GM18951 (cell line): ENCODE data around the gene C10orf90.

Experiments used
- POLR2A ChIP-seq: IDR thresholded peaks from 4 replicates; pipeline ENCODE4 v1.6.1; 2011; ENCODE audit warnings: mild to moderate bottlenecking; ENCODE audit not compliant: insufficient read length, insufficient read depth; ENCODE audit errors: extremely low read depth
- in situ Hi-C: fragments of 300-500 bp; cut with MboI; formaldehyde crosslinking; loops from one replicate; pipeline ENCODE4 v1.12.0; 2022; ENCODE audit warnings: low sequenced_read_pairs, mixed read lengths, inconsistent platforms; ENCODE audit not compliant: unreplicated experiment

C10orf90 gene

DNA sequence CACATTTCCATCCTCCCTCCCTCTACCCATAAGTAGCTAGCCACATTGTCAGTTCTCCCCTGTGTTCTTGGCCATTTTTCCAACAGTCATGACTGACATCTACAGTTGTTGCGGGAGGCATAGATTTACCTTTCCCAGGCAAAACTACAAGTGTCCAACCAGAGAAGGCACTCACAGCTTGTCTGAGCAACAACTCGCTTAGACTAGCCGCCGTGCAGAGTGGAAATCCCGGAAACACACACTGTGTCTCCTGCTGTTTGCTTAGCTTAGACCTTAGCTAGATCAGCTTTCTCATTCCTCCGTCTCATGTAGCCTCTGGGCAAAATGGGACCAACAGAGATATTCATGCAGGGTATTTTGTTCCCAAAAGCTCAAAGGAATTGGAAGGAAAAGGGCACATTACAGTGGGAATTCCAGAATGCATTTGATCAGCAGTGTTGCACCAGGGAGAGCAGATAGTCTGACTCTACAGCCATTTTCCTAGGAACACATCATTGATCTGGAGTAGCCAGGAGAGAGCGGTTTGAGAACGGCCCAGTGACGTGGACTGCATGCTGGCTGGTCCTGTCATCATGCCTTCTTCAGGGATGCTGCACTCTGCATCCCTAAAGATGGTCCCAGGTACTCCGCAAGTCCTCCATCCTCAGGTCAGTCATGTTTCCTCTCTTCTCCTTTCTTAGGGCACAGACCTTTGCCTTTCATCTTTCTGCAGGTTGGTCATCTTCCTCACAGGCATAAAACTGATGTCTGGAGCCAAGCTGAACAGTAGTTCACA lies 89.4 kb downstream of the C10orf90 start:
- in situ Hi-C loops: no loop called here

DNA sequence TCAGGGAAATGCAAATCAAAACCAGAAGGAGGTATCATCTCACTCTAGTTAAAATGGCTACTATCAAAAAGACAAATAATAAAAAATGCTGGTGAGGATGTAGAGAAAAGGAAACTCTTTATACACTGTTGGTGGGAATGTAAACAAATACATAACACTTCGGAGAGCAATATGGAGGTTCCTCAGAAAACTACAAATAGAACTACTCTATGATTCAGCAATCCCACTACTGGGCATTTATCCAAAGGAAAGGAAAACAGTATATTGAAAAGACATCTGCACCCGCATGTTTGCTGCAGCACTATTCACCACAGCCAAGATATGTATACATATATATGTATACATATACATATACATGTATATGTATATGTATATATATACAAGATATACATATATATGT lies 94.2 kb downstream of the C10orf90 start:
- no peak for TF ChIP-seq POLR2A
- in situ Hi-C loops: no loop called here

More for the DNA sequence above, 89.4 kb downstream of the C10orf90 start:
- TF ChIP-seq POLR2A: no peak

DNA sequence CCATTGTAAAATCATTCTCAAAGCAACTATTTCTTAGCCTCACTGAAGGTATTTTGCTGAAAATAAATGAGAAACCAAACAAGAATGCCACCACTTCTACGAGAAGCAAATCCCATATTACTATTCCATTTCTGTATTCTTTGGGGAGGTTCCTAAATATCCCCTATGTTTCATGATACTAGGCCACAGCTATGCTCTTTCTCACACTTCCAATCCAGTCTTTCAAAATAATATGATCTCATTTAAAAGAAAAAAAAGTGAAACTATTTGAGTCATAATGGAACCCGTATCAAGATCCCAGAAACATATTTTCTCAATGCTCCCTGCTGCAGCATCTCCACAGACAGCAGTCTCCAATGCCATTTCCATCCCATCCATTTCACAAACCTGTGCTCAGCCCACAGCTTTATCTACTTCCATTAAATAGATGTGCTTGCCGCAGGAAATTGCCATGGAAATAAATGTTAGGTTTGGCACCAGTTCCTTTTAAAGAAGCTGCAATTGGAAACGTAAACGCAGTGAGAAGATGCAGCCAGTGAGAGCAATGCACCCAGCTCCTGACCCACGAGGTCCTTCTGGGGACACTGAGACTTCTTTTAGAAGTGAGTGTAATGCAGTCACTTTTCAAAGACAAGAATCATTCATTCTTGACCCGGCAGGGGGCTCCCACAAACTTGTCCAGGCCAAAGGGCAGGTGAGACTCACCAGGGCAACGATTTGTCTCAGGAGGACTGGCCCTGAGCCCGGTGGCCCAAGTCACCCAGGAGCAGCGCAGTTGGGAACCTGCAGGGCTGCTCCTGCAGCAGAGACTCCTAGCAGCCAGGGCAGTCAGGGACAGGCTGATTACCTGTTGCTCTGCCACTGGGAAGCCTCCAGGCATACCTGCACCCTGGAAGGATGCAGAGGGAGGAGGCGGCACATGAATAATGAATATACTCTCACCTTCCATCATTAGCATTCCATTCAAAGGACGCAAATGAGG lies 99.6 kb downstream of the C10orf90 start:
- TF ChIP-seq POLR2A: no peak
- in situ Hi-C loops: no loop called here

DNA sequence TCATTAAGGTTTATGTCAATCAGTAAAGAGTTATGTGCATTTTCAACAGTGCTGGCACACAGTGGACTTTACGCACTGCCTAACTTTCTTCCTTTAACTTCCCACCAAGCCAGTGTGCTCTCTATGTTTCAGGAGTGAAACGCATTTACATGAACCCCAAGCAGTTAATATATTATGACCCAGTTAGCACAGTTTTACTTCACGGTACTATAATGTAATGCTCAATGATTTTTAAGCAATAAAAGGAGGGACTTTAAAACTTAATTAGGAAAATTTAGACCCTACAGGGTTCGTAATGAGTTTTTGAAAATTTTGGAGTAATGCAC lies 100.3 kb downstream of the C10orf90 start:
- in situ Hi-C loops: no loop called here
- no peak for TF ChIP-seq POLR2A

DNA sequence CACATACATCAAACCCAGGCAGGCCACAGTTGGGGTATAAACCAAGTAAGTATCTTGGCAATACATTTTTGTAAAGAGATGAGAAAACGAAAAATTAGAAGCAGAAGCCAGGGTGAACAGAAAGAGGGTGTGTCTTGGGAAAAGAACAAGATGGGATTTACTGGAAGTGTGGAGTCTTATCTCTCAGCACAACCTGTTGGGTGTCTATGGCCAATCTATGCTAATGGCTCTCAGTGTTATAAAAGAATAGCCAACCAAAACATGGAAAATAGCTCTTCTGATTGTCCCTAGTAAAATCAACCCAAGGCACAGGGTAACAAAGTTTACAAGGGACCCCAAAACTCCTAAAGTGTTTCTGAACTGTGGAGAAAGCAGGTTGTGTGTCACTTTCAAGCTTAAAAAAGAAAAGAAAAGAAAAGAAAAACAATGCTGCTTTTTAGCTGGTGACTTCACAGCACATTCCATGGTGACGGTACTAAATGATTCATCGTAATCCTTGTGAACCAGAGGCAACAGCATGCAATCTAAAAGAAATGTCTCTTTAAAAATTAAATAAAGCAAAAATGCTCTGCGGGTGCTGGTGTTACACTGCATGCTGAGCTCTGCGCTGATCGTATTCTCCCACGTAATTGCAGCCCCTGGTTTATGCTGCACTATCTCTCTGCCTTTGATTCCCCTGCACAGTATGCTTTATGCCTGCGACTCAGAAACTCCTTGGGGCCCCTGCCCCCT lies 100.8 kb downstream of the C10orf90 start:
- no peak for TF ChIP-seq POLR2A
- in situ Hi-C loops: no loop called here

DNA sequence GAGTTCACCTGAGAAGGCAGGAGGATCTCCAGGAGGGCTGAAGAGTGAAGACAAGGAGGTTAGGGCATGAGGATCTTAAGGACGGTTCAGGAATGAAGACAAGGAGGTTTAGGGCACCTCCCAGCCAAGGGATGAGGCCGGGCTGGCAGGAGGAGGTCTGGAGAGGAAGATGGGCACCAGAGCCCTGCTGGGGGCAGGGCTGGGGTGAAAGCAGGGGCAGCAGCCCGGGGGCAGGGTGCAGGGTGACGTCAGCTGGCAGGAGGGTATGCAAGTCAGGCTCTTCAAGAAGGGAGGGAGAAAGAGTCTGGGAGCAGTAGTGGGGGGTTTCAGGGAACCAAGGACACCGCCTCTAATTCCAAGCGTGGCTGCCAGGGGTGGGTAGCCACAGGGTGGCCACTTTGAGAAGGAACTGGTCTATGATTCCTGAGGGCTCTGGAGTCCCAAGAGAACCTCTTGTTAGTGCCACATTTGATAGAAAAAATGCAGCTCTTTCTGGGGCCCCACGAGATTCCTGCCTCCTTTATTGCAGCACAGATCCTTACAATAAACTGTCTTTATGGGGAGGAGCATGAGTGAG lies 101.6 kb downstream of the C10orf90 start:
- no peak for TF ChIP-seq POLR2A
- in situ Hi-C loops: no loop called here

DNA sequence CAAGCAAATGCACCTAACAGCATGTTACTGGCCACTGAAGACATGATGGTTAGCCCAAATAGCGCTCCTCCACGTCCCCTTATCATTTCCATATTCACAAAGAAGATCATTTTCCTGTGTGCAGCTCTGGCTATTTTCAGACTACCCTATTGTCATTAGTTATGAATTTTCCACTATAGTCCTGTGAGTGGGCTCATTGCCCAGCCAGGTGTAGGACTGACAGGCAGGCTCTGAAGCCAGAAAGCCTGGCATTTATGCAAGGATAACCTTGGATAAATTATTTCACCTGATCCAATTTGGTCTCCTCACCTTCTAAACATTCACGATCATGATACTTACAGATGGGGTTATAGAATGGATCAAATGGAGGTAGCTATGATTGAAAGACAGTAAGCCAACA lies 104.6 kb downstream of the C10orf90 start:
- TF ChIP-seq POLR2A: no peak
- in situ Hi-C loops: no loop called here

DNA sequence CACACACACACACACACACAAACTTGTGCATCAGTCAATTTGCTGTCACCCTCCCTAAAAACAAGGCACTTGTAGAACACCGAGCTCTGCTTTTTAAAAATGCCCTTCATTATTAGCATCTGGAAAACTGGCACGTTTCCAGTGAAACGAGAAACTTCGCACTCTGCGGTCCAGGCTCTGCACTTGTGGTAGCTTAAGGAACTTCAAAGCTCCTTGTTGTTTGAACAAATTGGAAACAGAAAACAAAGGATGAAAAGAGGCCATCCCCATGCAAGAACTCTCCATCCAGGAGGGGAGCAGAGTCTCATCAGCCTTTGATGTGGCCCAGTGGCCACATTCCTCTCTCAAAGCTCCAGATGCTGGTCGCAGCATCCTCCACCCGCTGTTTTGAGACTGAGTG lies 105.1 kb downstream of the C10orf90 start:
- no peak for TF ChIP-seq POLR2A
- in situ Hi-C loops: no loop called here

DNA sequence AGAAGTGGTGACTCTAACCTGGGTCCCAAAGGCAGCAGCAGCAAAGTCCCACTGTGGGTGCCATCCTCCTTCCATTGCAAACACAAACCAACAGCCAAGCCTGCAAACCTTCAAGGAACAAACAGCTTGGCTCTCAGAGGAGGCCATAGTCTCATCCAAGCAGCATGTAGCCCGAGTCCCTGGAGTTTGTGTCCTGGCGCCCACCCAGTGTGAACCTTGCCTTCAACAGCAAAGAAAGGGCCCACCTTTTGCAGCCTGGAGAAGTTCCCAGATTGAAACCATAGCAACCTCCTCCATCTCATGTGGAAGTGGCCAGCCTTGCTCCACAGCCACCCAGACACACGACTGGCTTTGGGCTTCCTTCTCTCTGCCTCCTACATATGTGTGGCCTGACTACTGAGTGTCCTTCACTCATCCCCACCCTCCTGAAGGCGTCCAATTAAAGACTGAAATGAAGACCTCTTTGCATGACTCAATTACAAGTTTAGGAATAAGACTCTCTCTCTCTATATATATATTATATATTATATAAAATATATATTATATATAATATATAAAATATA lies 106.1 kb downstream of the C10orf90 start:
- in situ Hi-C loops: no loop called here

DNA sequence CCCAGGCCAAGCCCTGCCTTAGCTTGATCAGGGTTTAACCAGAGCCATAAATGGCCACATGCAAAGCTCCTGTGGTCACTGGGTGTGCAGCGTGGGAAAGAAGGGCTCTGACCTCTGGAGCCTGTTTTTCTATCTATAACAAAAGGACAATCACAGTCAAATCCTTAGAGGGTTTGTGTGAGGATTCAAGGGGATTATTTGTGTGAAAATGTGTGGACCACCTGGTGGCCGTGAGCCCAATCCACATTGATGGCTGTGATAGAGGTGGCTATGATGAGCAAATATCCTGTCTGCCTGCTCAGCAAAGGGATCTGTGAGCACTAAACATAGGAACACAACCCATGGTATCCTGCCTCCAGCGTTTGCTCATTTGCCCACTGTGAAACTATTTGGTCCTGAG lies 107.1 kb downstream of the C10orf90 start:
- TF ChIP-seq POLR2A: no peak
- in situ Hi-C loops: no loop called here

More for the DNA sequence above, 106.1 kb downstream of the C10orf90 start:
- no peak for TF ChIP-seq POLR2A

DNA sequence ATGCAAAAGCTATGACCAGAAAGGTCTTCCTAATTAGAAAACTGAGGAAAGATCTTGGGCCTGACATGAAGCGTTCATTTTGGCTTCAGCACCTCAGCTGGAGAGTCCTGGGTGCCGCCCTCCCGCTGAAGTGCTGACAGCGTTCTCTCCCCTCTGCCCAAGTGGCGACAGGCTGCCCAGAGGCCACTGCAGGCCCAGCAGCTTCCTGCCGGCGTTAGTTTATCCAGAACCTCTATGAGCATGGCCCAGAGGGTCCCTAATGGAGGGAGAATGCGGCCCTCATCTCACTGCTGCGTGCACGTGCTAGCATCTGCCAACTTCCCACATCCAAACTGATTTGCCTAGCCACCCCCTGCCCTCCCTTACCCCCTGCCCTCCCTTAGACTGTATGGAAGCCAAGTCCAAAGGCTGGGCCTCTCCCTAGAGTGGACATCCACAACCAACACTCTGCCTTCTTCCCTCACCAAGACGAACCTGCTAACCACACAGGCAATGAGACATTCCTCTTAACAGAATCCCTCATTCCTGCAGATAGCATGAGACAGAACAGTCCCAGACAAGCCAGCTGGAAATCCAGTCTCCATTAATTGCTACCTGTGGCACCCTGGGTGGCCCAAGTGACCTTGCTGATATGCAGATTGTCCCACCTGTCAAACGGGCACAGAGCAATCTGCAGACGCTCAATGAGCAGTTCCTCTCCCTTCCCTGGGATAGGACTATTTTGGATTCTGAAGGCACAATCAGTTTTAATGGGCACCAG lies 108.4 kb downstream of the C10orf90 start:
- in situ Hi-C loops: no loop called here

More for the DNA sequence above, 108.4 kb downstream of the C10orf90 start:
- TF ChIP-seq POLR2A: no peak
